ENCODE results near the gene ATP6V1A.

The ATP6V1A gene

DNA sequence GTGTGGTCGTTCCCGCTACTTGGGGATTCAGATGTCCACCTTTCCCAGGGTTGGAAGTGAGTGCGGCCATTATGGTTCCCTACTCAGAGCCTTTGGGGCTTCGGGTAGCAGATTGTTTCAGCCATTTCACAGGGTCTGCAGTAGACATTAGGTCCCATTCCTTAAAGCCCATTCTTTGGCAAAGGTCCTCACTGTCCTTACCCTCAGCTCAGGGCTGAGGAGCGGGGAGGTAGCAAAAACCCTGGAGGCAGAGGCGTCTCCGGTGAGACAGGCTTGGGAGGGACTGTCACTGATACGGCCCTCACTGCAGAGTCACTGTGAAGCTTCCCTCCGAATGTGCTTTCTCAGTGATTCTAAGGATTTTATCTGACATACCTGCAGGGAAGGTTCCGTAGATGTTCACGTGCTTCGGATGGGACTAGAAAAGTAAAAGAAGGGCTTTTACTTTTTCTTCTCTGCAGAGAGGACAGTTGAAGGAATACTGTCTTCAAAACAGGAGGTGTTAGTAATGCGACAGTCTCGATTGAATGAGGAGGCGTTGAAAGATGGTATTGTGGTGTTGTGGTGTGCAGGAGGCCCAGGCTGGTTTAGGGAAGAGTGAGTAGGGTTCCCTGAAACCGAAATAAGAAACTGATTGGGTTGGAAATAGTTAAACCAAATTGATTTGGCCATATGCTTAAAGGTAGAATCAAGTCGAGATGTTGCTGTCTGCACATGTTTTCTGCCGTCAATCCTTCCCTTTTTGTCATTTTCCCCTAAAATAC, 630 bp downstream of the ATP6V1A start:
- no peak for FAIRE-seq

DNA sequence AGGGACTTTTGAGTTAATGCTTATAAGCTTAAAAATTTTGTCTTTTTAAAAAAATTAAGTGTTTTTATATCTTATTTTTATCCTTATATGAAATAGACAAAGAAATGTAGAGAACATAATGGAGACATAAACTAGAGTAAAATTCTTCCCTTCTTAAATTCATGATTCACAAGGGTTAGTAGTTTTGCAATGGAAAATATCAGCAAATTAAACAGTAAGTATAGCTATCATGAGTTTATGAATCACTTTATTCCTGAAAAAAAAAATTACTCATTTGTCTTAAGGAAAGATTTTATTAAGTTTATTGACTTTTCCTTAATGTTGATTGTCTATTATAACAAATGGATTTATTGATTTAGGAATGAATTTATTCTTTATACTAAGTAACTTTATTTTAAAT, 4.3 kb downstream of the ATP6V1A start:
- FAIRE-seq: peak; percentile 64

DNA sequence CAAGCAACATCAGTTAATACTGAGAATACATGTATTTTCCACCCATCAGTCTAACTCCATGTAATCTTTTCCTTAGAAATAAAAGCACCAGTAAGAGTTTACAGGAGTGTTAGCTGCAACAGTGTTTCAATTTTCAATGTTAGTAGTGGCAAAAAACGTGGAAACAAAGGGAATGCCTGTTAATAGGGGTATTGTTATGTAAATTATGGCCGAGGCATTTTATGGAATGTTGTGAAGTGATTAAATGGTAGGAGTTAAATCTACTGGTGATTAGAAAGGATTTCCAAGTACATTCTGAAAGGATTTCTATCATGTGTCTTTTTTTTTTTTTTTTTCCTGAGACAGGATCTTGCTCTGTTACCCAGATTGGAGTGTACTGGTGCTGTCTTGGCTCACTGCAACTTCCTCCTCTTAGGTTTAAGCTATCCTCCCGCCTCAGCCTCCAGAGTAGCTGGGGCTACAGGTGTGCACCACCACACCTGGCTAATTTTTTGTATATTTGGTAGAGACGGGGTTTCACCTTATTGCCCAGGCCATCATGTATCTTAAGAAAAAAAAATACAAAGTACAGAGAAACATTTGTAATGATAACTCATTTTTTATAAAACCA, 6.6 kb downstream of the ATP6V1A start:
- no peak for FAIRE-seq

DNA sequence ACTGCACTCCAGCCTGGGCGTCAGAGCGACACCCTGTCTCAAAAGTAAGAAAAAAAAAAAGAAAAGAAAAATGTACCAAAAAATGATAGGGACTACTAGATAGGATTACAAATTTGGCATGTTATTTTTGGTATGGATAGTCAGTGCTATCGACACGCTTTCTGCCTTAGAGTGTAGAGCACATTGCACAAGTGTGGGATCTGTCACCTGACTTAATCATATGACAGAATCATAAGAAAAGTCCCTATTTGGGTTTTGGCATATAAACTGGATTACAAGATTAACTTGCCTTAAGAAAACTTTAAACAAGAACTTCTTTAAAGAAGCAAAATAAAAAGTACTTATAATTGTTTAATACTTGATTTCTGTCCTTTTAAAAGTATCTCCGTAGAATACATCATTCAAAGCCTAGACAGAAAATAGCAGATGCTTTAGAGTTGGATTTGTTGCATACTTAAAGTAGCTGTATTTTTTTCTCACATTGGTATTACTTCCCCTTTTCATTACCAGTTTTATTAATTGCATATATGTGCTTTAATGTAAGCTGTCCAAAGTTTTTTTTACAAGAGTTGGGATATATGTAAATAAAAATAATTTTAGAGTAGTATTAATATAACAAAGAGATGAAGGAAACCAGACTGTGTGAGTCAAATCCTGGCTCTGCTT, 7.8 kb downstream of the ATP6V1A start:
- no peak for FAIRE-seq

DNA sequence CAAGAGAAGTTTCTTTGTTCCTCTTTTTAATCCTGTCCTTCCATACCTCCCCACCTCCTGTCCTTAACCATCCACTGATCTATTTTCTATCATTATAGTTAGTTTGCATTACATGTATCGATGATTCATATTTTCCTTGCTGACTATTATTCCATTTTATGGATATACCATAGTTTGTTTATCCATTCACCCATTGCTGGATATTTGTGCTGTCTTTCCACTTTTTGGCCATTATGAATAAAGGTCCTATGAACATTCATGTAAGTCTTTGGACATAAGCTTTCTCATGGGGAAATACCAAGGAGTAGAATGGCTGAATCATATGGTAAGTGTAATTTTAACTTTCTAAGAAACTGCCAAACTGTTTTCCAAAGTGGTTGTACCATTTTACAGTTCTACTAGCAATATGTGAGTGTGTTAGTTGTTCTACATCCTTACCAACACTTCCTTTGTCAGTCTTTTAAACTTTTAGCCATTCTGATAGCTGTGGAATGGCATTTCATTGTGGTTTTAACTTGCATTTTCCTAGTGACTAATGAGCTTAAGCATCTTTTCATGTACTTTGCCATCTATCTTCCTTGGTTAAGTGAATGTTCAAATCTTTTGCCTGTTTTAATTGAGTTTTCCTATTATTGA, 11.7 kb downstream of the ATP6V1A start:
- no peak for FAIRE-seq

DNA sequence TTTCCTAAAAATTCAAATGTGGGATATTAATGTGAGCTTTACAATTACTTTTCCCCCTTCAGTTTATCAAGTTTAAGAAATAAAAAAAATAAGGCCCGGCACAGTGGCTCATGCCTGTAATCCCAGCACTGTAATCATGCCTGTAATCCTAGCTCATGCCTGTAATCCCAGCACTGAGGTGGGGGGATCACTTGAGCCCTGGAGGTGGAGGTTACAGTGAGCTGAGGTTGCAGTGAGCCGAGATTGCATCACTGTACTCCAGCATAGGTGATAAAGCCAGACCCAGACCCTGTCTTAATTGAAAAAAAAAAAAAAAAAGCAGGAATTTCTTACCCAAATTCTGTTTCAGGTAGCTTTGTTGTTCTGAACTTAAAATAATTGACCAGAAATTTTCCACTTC, 17.9 kb downstream of the ATP6V1A start:
- FAIRE-seq: no peak

DNA sequence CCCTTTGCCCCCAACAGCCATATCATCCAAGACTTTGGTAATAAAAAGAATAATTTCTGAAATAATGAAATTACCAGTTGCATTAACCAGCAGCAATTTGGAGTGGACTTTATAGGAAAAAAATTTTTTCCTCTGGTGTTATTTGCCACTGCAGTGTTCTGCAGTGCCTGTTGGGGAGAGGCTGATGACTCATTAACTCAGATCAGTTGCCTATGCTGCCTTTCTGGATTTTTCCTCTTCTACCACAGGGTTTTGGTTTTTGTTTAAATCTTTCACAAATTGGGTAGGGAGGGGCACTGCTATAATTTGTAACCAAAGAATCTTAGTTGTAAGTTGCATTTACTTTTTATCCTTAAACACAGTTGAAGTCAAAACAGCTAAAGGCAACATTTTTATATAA, 22.7 kb downstream of the ATP6V1A start:
- no peak for FAIRE-seq

DNA sequence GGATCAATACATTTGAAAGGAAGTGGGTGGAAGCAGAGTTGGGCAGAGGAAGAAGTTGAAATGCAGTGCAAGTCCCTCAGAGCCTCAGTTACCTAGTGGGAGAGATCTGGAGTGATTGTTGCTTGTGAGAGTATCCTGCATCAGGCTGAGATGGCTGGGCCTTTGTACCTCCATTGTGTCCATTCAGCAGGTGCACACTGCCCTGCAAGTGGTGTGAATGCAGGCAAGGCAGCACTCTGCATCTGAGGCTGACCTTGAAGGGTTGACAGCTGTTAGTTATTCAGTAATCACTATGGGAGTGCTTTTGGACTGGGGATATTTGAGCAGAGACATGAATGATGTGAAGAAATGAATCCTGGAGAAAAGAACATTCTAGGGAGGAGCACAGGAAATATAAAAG, 25.2 kb downstream of the ATP6V1A start:
- no peak for FAIRE-seq

DNA sequence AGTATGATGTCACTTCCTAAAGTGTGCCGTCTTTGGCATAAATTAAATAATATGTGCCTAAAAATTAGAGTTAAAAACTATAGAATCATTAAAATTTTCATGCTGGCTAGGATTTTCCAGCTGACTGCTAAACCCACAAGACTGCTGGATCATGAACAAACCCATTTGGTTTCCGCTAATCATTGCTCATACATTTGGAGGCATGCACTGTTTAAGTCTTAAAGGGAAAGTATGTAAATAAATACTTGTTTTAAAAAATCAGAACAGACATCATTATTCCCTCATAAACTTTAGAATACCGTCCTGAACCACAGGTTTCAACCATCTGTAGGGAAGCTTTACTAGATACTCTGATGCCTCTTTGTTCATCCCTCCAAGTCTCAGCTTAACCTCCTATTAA, 26.5 kb downstream of the ATP6V1A start:
- FAIRE-seq: no peak

DNA sequence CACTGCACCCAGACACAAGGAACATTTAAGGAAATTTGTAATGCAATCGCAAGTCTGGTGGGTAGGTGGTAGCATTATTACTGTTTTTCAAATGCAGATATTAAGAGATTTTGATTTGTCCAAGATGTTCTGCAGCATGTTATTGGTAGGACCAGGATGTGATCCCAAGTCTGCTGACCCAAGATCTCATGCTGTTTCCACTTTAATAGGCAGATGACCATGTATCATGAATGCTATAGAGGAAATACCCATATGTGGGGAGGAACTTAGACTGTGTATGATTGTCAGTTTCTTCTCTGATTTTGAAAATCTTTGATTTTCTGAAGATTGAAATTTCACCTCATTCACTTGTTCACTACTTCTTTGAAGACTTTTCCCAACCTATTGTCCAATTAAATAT, 28.7 kb downstream of the ATP6V1A start:
- no peak for FAIRE-seq

DNA sequence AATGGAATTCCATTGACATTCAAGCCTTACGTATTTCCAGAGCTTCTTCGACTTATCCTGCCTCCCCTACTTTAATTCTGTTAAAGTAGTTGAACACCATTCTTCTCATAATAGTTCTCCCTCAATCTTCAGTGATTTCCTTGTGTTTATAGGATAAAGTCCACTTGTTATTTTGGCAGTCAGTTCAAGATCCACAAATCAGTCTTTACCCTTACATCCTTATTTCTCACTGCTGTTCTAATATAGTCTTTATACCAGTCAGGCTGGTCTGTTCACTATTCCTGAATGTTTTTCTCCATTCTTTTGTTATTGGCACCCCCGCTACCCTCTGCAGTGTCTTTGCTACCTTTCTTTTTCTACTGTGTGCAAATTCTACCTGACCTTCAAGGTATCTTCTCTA, 29.7 kb downstream of the ATP6V1A start:
- no peak for FAIRE-seq

DNA sequence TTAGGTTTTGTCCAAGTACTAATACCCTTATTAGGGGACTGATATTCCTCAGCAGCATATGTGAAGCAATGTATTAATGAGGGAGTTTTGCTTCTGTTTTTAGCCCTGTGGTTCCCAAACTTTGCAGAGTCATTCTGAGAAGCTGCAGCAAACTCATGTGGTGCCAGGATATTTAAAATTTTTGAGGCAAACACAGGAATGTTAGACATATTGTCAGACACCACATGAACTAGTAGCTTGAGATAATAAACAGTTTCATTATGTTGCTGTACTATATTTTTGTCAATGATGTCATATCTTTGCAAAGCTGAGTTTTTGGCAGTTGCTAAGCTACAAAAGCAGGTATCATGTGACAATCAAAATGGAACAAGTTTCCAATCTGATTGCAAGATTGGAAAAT, 36.6 kb downstream of the ATP6V1A start:
- FAIRE-seq: no peak

DNA sequence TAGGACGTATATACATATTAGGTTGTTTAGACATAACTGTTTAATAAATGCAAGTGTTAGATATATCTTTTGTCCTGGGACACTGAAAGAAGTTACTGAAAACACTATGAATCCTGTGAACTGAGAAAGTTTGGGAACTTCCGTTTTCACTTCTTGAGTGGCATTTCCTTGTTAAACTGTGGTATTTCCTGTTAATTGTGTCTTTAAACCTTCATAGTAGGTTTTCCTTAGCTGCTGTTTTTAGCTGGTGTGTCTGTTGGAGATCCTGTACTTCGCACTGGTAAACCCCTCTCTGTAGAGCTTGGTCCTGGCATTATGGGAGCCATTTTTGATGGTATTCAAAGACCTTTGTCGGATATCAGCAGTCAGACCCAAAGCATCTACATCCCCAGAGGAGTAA, 37.1 kb downstream of the ATP6V1A start:
- no peak for FAIRE-seq

DNA sequence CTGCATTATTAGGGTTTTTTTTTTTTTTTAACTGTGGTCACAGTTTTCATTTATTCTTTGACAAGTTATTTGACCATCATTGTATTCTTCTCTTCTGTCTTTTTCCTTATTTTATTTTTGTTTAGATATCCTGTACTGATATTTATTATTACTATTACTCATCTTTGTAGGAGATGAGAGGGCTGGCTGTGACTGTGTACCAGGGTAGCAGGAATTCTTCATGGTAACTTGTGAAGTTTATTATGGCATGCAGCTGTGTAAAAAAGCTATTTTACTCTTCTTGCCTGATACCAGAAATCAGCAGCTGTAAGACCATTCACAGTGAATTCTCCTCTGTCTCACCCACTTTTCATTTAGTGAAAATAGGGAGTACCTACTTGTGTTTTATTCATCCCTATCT, 44.5 kb downstream of the ATP6V1A start:
- no peak for FAIRE-seq

DNA sequence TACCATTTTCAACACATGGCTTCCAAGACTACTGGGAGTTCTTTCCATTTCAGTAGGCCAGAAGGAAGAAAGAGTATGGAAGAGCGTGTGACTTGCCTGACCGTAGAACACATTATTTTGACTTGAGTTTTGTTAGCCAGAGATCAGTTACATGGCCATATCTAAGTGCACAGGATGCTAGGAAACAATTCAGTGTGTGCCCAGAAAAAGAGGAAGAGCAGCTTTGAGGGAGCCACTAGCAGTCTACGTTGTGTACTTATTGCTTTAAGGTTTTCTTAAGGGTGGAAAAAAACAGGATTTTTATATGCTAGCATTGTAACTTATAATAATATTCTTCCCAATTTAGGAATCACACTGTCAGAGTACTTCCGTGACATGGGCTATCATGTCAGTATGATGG, 47.7 kb downstream of the ATP6V1A start:
- FAIRE-seq: no peak

DNA sequence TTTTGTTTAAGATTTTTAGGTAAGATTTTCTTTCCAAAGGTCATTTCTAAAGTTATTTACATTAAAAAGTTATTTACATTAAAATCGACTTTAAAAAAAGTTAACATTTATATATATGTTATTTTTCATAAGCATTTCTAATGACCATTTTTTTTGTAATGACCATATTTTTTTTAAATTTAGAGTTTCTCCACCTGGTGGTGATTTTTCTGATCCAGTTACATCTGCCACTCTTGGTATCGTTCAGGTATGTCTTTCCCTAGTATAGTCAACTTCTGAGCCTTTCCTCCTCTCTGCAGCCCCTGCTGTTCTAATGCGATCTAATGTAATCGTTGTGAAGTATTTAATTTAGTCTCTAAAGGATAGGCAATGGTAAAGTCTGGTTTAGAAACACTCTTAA, 48.9 kb downstream of the ATP6V1A start:
- FAIRE-seq: peak; percentile 53

DNA sequence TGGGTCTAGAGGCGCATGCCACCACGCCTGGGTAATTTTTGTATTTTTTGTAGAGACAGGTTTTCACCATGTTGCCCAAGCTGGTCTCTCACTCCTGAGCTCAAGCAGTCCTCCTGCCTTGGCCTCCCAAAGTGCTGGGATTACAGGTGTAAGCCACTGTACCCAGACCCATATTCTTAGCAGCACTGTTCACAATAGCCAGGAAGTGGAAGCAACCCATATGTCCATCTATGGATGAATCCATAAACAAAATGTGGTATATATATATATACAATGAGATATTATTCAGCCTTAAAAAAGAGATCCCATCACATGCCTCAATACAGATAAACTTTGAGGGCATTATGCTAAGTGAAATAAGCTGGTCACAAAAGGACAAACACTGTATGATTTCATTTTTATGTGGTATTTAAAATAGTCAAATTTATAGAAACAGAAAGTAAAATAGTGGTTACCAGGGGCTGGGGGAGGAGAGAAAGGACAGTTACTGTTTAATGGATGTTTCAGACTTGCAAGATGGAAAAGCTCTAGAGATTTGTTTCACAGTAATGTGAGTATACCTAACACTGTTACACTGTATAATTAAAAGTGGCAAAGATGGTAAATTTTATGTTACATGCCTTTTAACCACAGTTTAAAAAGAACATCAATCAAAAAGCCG, 56.1 kb downstream of the ATP6V1A start:
- FAIRE-seq: no peak

DNA sequence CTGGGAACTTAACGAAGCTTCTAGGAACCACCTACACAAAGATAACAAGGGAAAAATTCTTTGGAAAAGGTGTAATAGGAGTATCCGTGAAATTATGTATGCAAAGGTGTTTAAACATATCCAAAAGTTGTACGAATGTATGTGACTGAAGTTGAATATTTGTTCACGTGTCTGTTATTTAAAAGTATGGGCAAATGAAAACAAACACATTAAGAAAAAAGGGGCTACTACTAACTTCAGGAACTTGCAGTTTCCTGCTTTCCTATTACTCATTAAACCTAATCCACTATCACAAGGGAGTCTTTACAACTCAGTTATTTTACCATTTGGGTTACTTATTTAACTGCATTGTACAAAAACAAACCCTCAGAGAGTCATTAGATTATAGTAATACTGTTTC, 57.8 kb downstream of the ATP6V1A start:
- no peak for FAIRE-seq

DNA sequence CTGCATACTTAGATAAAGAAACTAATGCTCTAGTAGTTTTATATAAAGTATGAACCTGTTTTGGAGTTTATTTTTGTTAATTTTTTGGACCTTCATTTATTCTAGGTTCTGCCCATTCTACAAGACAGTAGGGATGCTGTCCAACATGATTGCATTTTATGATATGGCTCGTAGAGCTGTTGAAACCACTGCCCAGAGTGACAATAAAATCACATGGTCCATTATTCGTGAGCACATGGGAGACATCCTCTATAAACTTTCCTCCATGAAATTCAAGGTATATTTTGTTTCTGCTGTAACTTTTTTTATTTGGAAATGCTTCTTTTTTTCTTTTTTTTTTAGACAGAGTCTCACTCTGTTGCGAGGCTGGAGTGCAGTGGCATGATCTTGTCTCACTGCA, 58.4 kb downstream of the ATP6V1A start:
- FAIRE-seq: no peak

DNA sequence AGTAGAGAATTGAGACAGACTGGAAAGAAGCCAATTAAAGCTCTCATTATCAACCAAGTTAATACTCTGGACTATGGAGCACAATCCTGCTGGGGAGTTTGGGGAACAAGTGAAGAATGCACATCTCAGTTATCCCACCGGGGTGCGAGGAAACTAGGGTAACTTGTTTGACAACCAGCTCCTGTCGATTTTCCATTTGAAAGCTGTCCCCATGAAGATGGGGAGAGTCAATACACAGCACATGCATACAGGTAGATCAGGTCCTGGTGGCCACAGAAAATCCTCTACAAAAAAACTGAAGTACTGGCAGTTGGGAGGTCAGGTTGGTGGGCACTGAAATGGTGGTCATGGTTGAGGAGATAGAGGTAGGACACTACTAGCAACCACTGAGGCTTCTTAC, 66.0 kb downstream of the ATP6V1A start:
- no peak for FAIRE-seq

DNA sequence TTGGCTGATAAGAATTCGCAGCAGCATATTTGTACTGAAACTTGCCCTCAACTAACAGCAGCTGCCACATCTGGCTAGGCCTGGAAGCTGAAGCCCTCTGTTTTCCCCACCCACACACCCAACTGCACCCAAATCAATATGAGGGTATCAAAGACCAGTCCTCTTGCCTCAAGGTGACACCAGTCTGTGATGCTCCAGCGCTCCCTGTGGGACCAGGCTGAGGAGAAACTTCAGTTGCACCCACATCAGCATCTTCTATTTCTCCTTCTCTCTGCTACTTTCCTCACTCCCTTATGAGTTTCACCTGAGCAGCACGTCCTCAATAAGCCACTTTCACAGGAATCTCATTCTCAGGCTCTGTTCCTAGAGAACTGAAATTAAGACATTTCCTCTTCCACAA, 73.0 kb downstream of the ATP6V1A start:
- no peak for FAIRE-seq

DNA sequence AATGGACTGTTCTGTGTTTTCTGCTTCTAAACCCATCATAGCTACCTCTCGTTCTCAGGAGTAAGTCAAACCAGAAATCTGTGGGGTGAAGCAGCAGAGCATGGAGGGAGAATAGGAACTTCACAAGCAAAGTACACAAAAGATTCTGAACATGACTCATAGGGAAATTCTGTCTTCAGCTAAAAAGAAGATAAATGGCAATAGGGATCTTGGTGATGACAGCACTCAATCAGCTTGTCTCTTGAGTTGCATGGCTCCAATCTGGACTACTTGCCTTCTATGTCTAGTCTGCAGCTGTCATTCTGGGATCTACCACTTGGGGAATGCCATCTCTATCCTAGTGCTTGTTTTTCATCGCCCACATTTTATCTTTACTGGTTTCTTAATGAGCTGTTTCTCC, 78.3 kb downstream of the ATP6V1A start:
- no peak for FAIRE-seq

DNA sequence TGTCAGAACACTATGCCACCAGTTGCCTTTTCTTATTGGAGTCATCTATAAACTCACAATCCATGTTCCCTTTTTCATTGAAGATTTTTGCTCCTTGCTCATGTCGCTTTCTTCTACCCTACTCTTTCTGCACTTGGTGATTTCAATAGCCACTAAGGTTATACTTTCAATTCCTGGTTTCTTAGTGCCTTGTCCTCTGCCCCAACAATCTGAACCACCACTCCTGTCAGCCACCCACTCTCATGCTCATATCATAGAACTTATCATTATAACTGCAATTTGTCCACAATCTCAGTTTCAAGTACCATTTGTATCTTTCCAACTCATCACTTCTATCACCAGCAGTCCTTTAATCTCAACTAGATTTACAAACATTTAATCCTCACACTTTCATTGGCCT, 81.8 kb downstream of the ATP6V1A start:
- FAIRE-seq: no peak

All from TTC549 (cell line).